Stimulated activated CD8-positive, alpha-beta memory T cell treated with anti-CD3 and anti-CD28 coated beads, Interleukin-2, amount 100 ng/mL, for 48 hours (primary cell): ENCODE measurements around the gene TEDC2.

Experiments
- DNase-seq, 2 donors: peaks; one replicate each; pipeline ENCODE4 v3.0.0-alpha.2; 2020; ENCODE audit warnings: low read depth in 2 of 2

The TEDC2 gene

DNA sequence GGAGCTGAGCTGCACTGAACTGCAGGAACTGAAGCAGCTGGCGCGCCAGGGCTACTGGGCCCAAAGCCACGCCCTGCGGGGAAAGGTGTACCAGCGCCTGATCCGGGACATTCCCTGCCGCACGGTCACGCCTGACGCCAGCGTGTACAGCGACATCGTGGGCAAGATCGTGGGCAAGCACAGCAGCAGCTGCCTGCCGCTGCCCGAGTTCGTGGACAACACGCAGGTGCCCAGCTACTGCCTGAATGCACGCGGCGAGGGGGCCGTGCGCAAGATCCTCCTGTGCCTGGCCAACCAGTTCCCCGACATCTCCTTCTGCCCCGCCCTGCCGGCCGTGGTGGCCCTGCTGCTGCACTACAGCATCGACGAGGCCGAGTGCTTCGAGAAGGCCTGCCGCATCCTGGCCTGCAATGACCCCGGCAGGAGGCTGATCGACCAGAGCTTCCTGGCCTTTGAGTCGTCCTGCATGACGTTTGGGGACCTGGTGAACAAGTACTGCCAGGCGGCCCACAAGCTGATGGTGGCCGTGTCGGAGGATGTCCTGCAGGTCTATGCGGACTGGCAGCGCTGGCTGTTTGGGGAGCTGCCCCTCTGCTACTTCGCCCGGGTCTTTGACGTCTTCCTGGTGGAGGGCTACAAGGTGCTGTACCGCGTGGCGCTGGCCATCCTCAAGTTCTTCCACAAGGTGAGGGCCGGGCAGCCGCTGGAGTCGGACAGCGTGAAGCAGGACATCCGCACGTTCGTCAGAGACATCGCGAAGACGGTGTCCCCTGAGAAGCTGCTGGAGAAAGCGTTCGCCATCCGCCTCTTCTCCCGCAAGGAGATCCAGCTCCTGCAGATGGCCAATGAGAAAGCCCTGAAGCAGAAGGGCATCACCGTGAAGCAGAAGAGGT, 36.6 kb downstream of the TEDC2 start:
- no peak for DNase-seq

DNA sequence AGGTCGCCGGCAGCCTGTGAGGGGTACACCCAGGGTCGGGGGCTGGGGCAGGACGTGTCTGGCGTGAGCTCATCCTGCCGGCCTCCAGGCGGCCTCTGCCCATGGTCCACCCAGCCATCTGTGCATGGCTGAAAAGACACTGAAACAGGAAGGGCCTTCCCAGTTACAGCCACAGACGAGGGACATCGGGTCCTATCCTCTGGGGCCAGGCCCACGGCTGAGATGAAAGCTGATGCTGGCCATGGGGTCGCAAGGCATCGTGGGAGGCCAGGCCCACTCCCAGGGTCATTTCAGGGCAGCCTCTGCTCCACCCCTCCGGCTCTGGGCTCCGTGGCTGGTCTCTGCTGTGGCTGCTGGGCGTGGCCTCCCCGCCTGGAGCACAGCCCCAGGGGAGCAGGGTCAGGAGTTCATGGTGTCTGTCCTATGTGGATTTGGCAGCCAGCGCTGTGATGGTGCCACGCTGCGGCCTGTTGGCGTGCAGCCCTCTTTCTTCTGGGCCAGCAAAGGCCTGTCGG, 37.3 kb downstream of the TEDC2 start:
- DNase-seq, result no peak

DNA sequence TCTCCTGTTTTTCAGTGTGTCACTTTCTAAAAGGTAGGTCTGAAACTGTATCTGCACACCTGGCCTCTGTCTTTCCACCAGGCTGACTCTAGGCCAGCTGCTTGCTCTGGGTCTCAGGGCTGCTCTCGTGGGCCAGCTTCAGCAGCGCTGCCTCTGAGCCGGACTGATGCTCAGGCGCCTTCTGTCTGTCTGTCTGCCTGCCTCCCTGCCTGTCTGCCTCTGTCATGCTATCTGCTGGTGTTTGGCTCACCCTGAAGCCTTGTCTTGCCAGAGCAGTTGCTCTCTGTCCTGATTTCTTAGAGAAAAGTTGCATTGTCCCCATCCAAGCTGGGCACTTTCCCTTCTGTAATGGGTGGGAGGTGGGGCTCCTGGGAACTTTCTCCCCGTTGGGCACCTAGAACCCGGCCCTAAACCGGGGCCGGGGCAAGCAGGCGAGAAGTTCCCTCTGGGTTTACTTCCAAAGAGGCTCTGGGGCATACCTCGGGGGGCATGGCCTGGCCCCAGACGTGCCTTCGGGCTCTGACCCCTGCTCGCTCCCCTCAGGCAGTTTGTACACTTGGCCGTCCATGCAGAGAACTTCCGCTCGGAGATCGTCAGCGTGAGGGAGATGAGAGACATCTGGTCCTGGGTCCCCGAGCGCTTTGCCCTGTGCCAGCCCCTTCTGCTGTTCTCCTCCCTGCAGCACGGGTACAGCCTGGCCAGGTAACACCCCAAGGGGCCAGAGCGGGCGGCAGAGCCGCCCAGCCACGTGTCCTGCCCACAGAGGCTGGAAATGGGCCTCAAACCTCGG, 38.0 kb downstream of the TEDC2 start:
- no peak for DNase-seq

DNA sequence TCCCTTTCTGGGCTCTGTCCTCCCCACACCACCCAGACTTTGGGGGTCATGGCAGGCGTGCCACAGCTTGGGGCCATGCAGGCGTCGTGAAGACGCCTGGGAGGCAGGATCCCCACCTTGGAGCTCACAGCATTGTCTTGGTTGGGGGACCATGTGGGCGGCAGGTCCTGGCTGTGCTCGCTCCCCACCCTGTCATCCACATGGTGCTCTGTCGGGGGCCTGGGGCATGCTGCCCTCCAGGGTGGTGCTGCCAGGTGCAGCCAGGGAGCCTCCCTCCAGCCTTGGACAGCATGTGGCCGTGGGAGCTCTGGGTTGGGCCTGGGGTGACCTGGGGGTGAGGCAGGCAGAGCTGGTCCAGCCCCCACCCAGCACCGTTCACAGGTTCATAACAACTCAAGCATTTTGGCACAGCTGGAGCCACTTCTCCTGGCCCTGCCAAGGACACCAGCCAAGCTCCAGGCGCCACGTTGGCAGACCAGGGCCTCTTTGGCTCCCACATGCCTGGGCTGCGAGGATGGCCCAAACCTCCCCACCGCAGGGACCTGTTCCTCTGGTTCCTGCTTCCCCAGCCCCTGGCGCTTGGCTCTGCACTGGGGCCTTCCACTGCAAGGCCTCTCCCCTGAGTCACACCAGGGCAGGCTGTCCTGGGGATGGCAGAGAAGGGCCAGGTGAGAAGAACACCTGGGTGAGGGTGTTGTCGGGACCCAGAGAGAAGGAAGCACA, 38.8 kb downstream of the TEDC2 start:
- DNase-seq, result no peak

DNA sequence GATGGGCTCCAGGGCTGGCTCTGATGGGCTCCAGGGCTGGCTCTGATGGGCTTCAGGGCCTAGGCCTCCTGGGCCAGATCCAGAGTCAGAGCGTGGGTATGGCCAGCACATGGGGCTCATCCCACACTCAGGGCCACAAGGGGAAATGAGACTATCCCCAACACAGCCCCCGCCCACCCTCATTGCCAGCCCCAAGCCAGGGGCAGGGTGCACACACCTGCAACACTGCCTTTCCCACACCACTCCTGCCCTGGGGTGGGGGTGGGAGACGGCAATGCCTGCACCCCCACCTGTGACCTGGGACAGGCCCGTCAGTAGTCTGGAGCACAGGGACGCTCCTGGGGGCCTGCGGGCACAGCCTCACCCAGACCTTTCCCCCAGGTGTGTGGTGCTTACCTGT, 39.5 kb downstream of the TEDC2 start:
- no peak for DNase-seq

DNA sequence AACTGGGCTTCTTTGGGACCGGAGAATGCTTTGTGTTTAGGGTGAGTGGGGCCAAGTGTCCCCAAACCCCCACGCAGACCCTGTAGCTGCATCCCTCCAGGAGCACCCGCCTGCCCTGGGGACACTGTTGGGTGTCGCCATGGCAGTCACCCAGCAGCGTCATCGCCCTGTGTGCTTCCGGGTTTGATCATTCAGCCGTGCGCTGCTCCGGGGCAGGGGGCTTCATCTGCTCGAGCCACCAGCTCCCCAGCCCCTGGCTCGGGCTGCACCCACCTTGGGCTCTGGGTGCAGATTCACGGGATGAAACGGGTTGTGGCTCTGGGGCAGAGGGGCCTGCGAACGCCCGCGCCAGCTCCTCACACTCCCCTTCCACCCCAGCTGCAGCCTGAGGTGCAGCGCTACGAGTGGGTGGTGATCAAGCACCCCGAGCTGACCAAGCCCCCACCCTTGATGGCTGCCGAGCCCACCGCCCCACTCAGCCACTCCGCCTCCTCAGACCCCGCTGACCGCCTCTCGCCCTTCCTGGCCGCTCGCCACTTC, 40.1 kb downstream of the TEDC2 start:
- DNase-seq, result no peak

DNA sequence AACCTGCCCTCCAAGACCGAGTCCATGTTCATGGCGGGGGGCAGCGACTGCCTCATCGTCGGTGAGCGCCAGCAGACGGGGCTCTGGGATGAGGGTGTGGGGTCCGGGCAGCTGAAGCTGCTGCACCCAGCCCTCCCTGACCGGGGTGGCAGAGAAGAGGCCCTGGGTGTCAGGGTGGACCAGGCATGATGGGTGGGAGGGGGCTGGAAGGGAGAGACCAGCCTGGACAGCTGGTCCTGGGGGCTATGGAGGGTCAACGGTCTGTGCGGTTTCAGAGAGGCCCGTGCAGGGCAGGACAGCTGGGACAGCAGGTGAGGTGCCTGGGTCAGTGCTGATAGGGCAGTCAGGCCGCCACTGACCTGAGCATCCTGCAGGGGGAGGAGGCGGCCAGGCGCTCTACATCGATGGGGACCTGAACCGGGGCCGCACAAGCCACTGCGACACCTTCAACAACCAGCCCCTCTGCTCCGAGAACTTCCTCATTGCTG, 40.6 kb downstream of the TEDC2 start:
- no peak for DNase-seq

DNA sequence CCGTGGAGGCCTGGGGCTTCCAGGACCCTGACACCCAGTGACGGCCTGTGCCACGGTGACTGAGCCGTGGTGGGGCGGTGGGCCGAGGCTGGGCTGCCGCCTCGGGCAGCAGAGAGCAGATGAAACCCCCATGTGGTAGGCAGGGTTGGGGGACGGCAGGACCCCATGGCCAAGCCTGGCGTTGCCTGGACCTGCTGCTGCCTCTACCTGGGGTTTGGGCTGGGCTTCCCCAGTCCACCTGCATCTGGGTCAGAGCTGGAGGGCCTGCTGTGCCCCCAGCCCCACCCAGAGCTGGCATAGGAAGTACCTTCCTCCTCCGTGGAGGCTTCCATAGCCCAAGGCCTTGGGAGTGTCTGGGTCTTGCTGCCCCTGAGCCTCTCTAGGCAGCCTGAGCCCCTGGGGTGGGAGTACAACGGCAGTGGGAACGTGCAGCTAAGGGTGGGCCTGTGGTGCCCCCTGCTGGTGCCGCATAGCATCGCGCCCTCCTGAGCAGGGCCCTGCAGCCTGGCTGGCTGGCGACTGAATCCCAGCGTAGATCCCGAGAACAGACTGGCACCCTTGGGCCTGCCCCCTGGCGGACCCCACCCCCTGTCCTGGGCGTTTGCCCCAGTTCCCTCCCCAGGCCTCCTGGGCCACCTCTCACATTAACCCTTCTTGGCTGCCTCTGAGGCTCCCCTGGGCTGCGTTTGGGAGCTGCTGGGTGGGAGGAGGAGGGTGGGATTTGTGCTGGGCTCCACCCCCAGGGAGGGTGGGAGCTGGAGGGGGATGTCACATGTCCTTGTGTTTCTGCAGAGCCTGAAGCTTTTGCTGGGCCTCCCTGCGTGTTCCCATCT, 41.2 kb downstream of the TEDC2 start:
- DNase-seq, result peak; percentile 66 to 77

DNA sequence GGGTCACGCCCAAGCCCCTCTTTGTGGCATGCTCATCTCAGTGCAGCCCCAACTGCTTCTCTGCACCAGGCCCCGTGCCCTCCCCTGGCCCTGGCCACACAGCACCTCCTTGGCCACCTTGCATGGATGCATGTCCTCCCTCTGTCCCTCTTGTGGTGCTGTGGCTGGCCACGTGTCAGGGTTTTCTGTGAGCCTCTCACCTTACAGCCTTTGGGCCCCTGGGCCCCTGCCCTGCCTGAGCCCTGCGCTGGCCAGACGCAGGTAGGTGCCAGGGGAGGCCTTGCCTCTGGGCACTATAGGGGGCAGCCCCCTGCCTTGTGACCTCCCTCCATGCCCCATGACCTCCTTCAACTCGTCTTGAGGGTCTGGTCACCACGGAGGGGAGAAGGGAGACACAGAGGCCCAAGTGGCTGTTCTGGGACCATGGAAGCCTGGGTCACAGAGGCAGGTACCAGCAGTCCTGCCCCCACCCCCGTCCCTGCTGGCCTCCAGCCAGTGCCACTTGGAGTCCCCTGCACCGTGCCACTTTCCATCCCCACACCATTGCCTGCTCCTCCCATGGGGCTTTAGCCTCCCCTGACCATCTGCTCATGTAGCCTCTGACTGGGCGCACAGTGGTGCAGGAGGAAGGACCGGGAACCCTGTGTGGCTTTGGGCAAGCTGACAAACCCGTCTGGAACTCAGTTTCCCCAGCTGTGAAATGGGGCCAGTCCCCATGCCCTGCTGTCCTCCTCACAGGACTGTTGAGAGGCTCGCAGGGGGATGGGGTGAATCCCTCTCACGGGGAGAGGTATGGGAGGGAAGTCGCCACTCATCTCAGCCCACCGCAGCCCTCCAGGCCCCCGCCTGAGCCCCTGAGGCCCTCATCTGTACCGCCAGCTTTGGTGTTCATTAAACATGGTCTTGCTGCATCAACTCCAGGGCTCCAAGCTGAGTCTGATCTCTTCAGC, 42.3 kb downstream of the TEDC2 start:
- no peak for DNase-seq

DNA sequence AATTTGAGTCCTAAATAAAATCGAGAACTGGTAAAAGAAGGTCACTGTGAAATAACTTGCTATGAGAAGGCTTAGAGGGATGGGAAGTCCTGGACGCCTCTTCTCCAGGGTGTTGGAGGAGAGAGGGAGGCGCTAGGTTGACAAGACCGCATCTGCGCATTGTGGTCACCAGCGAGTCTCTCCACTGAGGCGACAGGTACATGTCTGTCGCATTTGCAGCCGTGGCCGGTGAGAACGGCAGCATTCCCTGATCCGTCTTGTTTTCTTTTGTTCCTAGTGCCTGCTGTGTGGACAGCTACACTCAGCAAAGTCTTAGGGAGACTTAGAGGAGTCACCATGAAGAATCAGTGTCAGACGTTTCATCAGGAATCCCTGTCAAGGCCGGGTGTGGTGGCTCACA, 45.8 kb downstream of the TEDC2 start:
- DNase-seq, result no peak

DNA sequence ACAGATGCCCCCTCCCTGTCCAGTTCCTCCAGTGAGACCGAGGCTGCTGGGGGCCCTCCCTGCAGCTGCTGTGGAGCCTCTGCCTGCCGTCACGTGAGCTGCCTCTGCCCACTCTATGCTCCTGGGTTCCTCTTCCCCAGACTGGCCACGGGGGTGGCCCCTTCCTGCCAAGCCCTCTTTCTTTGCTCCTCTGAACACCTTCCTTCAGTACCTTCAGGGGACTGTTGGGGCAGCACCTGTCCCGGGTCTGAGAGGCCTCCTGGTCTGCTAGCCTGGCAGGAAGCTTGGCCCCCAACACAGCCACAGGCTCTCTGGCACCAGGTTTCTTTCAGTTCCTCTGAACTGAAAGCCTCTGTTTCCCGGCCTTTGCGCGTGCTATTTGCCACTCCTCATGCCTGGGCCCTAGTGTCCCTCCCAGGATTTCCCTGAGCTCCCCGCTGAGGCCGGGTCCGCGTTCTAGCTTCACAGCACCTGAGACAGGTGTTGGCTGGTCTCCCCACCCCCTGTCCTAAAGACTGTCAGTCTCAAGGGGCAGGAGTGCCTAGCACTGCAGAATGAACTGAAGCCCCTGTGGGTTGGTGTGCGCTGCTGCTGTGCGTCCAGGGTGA, 47.2 kb downstream of the TEDC2 start:
- no peak for DNase-seq

DNA sequence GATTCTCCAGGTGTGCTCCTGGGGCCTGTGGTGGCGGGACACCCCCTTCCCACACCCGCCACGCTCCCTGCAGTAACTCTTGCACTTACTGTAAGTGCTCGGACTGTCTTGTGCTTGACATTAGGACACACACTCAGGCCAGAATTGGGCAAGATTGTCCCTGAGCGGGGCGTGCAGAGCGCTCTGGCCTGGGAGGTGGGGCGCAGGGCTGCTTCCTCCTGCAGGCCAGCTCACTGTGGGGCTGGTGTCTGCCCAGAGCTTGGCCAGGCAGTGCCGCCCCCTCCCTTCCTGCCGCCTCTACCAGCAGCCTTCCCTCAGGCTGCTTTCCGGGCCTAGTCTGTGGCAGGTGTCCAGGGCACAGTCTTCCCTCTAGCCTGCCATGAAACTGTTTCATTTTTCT, 47.8 kb downstream of the TEDC2 start:
- DNase-seq, result no peak

DNA sequence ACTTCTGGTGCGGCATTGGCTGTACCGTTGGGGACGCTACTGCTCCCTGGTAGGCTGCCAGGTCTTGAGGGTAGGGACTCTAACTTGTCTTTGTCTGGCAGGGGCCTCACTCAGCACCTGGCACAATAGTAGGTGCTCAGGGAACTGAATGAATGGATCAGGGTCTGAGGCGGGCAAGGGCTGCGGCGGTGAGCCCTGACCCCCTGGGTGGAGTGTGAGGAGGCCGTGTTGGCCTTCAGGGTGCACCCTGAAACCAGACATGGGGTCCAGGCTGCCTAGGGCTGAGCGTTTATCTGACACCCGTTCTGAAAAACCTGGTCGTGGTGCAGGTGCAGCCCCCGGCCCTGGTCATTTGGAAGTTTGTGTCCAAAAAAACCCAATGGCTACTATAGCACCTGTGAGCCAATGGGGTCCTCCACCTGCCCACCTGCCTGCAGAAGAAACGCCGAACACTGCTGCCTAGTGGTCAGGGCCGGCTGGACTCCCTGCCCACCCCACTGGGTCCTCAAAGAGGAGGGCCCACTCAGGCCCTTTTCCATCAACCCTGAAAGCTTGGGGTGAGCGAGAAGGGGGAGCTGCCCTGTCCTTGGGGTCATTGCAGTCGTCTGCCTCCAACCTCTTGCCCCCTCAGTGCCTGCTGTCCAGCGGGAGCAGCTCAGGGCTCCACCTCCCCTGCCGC, 49.0 kb downstream of the TEDC2 start:
- DNase-seq, result no peak

DNA sequence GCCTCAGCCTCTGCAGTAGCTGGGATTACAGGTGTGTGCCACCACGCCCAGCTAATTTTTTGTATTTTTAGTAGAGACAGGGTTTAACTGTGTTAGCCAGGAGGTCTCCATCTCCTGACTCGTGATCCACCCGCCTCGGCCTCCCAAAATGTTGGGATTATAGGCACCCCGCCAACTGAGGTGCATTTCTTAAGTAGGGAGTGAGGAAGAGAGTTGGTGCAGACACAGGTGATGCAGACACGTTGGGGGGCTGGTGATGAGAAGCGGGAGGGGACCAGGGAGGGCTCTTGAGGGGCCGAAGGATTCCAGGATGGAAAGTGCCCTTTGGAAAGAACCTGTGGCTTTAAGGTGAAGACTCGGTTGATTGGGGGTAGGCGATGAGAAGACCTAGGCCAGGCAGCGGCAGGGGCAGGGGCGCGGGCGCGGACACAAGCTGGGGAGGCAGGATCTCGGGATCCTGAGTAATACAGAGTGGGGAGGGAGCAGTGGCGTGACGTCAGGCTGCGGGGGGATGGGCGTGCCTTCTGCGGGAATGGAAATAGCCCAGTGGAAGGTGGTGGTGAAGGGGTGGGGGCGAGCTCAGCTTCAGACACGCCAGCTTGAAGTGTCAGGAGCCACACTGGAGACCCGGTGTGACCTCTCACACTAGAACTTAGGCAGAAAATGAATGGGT, 51.4 kb downstream of the TEDC2 start:
- DNase-seq, result no peak

DNA sequence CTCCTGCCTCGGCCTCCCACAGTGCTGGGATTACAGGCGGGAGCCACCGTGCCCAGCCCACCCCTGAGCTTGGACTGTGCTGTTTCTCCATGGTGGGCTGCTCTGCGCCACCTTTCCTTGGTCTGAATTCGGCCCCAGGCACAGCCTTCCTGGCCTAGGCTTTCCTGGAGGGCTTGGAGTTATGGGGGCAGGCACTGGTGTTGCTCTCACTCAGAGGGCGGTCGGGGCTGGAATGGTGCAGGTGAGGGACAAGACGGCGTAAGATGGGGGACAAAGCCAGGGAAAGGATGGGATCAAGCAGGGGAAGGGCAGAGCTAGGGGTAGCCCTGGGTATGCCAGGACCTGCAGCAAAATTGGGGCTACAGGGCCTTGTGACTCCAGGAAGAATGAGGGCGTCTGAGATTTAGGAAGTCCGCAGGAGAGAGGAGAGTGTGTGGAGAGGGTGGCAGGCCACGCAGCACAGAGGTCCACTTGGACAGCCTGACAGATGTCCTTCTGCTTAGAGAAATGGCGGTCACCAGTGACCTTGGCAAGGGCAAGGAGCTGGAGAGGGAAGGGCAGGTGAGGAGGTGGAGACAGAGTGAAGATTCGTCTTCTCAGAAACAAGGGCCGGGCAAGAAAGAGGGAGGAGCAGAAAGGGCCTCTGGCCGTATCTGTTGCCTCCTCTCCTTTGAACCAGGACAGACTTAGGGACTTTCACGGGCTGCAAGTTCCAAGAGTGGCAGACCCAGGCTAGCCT, 52.3 kb downstream of the TEDC2 start:
- DNase-seq, result no peak

DNA sequence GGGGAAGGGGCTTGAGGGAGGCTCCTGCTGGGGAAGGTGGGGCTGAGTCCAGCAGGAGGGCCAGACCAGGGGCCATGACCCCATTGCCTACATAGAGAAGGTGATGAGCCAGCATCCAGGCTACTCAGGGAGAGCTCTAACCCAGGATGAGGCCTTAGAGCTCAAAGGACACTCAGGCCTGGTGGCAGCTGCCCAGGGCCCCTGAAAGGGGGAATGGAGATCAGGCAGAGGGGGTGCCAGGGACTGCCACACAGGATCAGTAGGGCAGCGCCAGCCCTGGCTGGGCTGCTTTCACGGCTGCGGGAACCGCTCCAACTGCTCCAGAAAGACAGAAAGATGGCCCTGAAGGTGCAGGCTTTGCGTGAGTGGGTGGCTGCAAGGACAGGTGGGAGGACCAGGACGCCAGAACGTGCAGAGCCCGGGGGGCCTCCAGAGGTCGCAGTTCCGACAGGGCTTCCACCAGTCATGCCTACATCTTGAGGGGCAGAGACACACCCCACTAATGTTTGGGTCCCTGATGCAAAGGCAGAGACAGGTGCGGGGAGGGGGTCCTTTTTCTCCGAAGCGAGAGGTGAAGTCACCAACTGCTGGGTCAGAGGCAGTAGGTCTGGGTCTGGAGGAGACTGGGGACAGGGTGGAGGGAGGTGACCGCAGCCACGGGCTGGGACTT, 53.0 kb downstream of the TEDC2 start:
- DNase-seq, result no peak
